GM23248 (cell line): ENCODE measurements around the gene PAIP2B. TPM values are rescaled to one million over a fixed set of nuclear protein-coding genes. Genes with fewer than 3 reads are reported as not detected.
"Not testable (repeated sequence)": the region's sequence is repeated elsewhere in the genome, so short reads cannot be mapped to it uniquely, and the experiment has no call there.

Experiments used
- DNase-seq: peaks from one replicate; pipeline ENCODE4 v3.0.0-alpha.2; 2015
- H2AFZ ChIP-seq: fragments of 200-600 bp; sonication (generic); 2 replicates; pipeline ENCODE4 v1.6.1; 2016; ENCODE audit warnings: antibody characterized with exemption
- H3F3A ChIP-seq: fragments of 200-600 bp; sonication (generic); 2 replicates; pipeline ENCODE4 v1.6.1; 2016; ENCODE audit warnings: mild to moderate bottlenecking, antibody characterized with exemption, mixed run types; ENCODE audit not compliant: insufficient read depth
- H3K27ac ChIP-seq: fragments of 200-600 bp; sonication (generic); 2 replicates; pipeline ENCODE4 v1.5.1; 2016; ENCODE audit warnings: mild to moderate bottlenecking
- H3K27me3 ChIP-seq: fragments of 200-600 bp; sonication (generic); replicated peaks from 2 replicates; pipeline ENCODE4 v1.6.1; 2016; ENCODE audit warnings: mild to moderate bottlenecking; ENCODE audit not compliant: insufficient read depth
- H3K36me3 ChIP-seq: fragments of 200-600 bp; sonication (generic); 2 replicates; pipeline ENCODE4 v1.6.1; 2016; ENCODE audit warnings: low read depth, mild to moderate bottlenecking
- H3K4me1 ChIP-seq: fragments of 200-600 bp; sonication (generic); 2 replicates; pipeline ENCODE4 v1.6.1; 2016; ENCODE audit warnings: mild to moderate bottlenecking; ENCODE audit not compliant: insufficient read depth
- H3K4me2 ChIP-seq: fragments of 200-600 bp; sonication (generic); one replicate; pipeline ENCODE4 v1.6.1; 2016; ENCODE audit warnings: mild to moderate bottlenecking; ENCODE audit not compliant: unreplicated experiment
- H3K4me3 ChIP-seq: fragments of 200-600 bp; sonication (generic); 2 replicates; pipeline ENCODE4 v1.5.1; 2016; ENCODE audit warnings: mild to moderate bottlenecking
- H3K79me2 ChIP-seq: fragments of 200-600 bp; sonication (generic); 2 replicates; pipeline ENCODE4 v1.6.1; 2016; ENCODE audit warnings: mild to moderate bottlenecking; ENCODE audit not compliant: insufficient read depth
- H3K9ac ChIP-seq: fragments of 200-600 bp; sonication (generic); 2 replicates; pipeline ENCODE4 v1.6.1; 2016; ENCODE audit warnings: mild to moderate bottlenecking
- H3K9me2 ChIP-seq: fragments of 200-600 bp; sonication (generic); 2 replicates; pipeline ENCODE4 v1.6.1; 2016; ENCODE audit warnings: mixed run types, mild to moderate bottlenecking, moderate library complexity; ENCODE audit not compliant: insufficient read depth
- H3K9me3 ChIP-seq: fragments of 200-600 bp; sonication (generic); one replicate; pipeline ENCODE4 v1.6.1; 2017; ENCODE audit warnings: low read depth
- H4K20me1 ChIP-seq: fragments of 200-600 bp; sonication (generic); 2 replicates; pipeline ENCODE4 v1.6.0; 2016; ENCODE audit not compliant: insufficient read depth
- EZH2 ChIP-seq: fragments of 200-600 bp; sonication (generic); IDR thresholded peaks from 2 replicates; pipeline ENCODE4 v1.6.1; 2018; ENCODE audit warnings: antibody characterized with exemption, mild to moderate bottlenecking; ENCODE audit not compliant: insufficient read depth, poor library complexity, severe bottlenecking
- EZH2phosphoT487 ChIP-seq: fragments of 200-600 bp; sonication (generic); IDR thresholded peaks from 2 replicates; pipeline ENCODE4 v1.6.1; 2018; ENCODE audit warnings: antibody characterized with exemption, moderate library complexity, mild to moderate bottlenecking, low read depth; ENCODE audit not compliant: insufficient read depth
- WGBS, 2 experiments: methylation state at CpG; one replicate each; pipeline ENCODE4 v1.1.6; 2015 to 2017; ENCODE audit warnings: low lambda C conversion rate in 2 of 2, low coverage in 1 of 2; ENCODE audit errors: missing lambda C conversion rate in 2 of 2; 5-methylcytosine and 5-hydroxymethylcytosine counted together
- in situ Hi-C: fragments of 300-500 bp; cut with MboI; formaldehyde crosslinking; loops from 2 replicates; pipeline ENCODE4 v1.15.0; 2020
- polyA plus RNA-seq: library from polyadenylated mRNA; unstranded; fragments of >200 nt; fragmentation: Nextera tagmentation; extraction: Ambion mirVana; gene quantifications from 2 replicates; pipeline ENCODE4 v1.2.1, GENCODE V29; 2016
- total RNA-seq: library from RNA; depleted of rRNA; stranded (reverse); fragments of >200 nt; shearing (Covaris generic); gene quantifications from 2 replicates; pipeline ENCODE4 v1.2.3, GENCODE V29; 2014

Gene PAIP2B
- total and polyA plus RNA-seq, 2 experiments from 2014 or later, result under 0.01 to 0.10 TPM

DNA sequence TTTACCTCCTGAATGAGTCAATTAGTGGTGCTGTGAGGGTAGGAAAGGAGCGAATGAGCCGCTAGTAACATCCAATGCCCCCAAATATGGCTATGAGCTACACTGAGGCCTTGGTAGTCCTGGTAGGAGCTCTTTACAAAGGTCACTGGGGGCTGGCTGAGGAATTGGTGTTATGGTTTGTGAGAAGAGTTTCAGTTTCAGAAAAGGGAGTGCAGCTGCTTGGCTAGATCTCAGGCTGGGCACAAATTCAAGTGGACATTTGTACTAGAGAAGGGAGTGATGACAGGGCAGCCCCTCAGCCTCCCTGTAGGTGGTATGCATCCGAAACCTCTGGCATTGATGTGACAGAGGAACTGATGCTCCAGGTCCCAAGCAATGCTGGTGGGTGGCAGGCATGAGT lies 13.9 kb upstream of the PAIP2B start:
- no peak overlapping the region for H3K4me3 ChIP-seq
- H4K20me1 ChIP-seq, result no peaks in the 10 kb centered on the region
- in situ Hi-C loops, result no loop called here
- H3K79me2 ChIP-seq, result no peaks in the 10 kb centered on the region
- no peaks in the 10 kb centered on the region for H3K9me2 ChIP-seq
- no peak overlapping the region for H3K27ac ChIP-seq
- 41 to 56% methylated on average over 3 of the region's 3 CpGs for WGBS, 2 experiments
- no peak overlapping the region for H2AFZ ChIP-seq
- peaks cover 33% of the 10 kb centered on the region; the same call in 1 of the 2 replicates for H3K27me3 ChIP-seq
- H3K4me2 ChIP-seq, result no peak overlapping the region
- H3K9me3 ChIP-seq, result no peaks in the 10 kb centered on the region
- H3K36me3 ChIP-seq, result no peaks in the 10 kb centered on the region
- TF ChIP-seq EZH2 (no peak), EZH2phosphoT487 (no peak)
- H3F3A ChIP-seq, result no peaks in the 10 kb centered on the region
- no peaks in the 10 kb centered on the region for H3K4me1 ChIP-seq
- H3K9ac ChIP-seq, result no peak overlapping the region
- DNase-seq, result no peak

DNA sequence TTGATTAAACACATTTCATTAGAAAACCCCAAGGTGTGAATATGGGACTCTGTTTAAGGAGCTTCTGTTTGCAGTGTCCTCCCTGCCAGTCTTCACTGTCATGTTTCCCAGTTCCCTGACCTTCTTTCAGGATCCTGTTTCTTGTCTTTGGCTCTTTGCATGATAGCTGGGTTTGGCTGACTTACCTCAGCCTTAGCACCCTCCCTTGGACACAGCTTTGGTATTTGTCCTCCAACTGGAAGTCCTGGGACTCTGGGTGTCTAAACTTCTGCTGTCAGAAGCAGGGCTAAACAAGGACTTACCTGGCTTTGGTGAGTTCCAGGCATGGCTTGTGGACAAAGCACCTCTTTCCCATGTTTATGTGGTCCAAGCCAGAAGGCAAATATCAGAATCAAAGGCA lies 11.2 kb upstream of the PAIP2B start:
- Histone ChIP-seq H3K4me1 (no peaks in the 10 kb centered on the region), H3K79me2 (no peaks in the 10 kb centered on the region), H3K4me2 (no peak overlapping the region), H3K9me2 (no peaks in the 10 kb centered on the region), H3K36me3 (no peaks in the 10 kb centered on the region), H2AFZ (no peak overlapping the region), H3K27me3 (peaks cover 27% of the 10 kb centered on the region), H3F3A (no peaks in the 10 kb centered on the region), H3K9me3 (no peaks in the 10 kb centered on the region), H3K4me3 (no peak overlapping the region), H4K20me1 (no peaks in the 10 kb centered on the region), H3K9ac (no peak overlapping the region), H3K27ac (no peak overlapping the region)
- no peak for TF ChIP-seq EZH2
- TF ChIP-seq EZH2phosphoT487, result no peak
- in situ Hi-C loops, result no loop called here
- DNase-seq, result no peak

DNA sequence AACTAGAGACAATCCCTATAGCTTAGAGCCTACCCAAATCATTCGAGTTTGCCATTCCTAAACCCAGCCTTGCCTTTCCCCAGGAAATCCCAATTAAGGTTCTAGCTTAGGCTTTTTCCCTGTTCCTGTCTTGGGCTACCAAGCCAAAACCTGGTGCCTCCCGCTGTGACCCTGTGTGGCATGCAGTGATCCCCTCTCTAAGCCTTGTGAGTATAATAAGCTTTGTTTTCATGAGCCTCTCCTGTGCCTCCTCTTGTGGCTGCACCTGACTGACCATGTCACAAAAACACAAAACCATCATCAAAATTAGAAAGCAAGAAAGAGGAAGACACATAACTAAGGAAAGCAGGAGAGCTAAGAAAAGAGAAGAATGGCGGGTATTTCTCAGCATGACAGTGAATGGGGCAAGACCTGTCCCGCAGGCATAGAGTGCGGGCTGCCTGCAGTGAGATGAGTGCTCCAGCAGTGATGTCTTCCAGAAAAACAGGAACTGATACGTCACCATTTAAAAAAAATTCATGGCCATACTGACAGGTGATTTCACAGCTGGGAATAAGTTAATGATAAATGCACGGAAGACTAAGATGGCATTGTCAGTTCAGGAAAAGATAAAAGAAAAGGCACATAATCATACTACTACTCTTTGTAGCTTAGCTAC lies 9.2 kb upstream of the PAIP2B start:
- WGBS, 2 experiments, result 30 to 37% methylated on average over 7 of the region's 7 CpGs
- Histone ChIP-seq H3K27ac (no peak overlapping the region), H3F3A (no peaks in the 10 kb centered on the region), H3K27me3 (peaks cover 19% of the 10 kb centered on the region), H2AFZ (no peak overlapping the region), H3K4me1 (no peaks in the 10 kb centered on the region), H3K9me2 (no peaks in the 10 kb centered on the region), H3K9me3 (no peaks in the 10 kb centered on the region), H3K36me3 (no peaks in the 10 kb centered on the region), H3K79me2 (no peaks in the 10 kb centered on the region), H3K4me2 (no peak overlapping the region), H4K20me1 (no peaks in the 10 kb centered on the region), H3K4me3 (no peak overlapping the region), H3K9ac (no peak overlapping the region)
- in situ Hi-C loops, result no loop called here
- no peak for DNase-seq
- TF ChIP-seq EZH2 (no peak), EZH2phosphoT487 (no peak)

DNA sequence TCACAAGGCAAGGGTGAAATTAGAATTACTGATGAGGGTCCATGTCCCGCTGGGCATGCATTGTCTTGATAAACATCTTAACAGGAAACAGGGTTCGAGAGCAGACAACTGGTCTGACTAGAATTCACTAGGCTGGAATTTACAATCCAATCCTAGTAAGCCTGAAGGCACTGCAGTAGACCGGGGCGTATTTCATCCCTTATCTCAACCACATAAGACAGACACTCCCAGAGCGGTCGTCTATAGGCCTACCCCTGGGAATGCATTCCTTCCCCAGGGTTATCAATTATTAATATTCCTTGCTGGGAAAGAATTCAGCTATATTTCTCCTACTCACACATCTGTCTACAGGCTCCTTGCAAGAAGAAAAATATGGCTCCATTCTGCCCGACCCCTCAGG lies 6.2 kb upstream of the PAIP2B start:
- in situ Hi-C loops, H3K27ac ChIP-seq: not testable (repeated sequence)

More for the DNA sequence above, 6.2 kb upstream of the PAIP2B start:
- DNase-seq, H3K4me2 ChIP-seq, H2AFZ ChIP-seq, H3K9me2 ChIP-seq, H4K20me1 ChIP-seq, H3K9ac ChIP-seq, H3K4me3 ChIP-seq, H3F3A ChIP-seq, H3K4me1 ChIP-seq, H3K9me3 ChIP-seq, H3K36me3 ChIP-seq, H3K79me2 ChIP-seq: not testable (repeated sequence)
- 51 to 56% methylated on average over 7 of the region's 7 CpGs for WGBS, 2 experiments
- H3K27me3 ChIP-seq, result peaks cover 15% of the 10 kb centered on the region
